ENCODE data around the gene TBX18. TPM values are rescaled to one million over a fixed set of nuclear protein-coding genes. Genes with fewer than 3 reads are reported as not detected.

Gene TBX18
- total and polyA plus RNA-seq, 2 of the 4 experiments (the other 2 are of a cell fraction): 0.86 to 1.3 TPM

GRCh38 chr6:84691978-84692623, 72.3 kb downstream of the TBX18 start:
- Histone ChIP-seq H3K4me2 (ENCODE audit: low read depth, low read length) (no peak overlapping the region), H3K4ac (ENCODE audit: low read depth, low read length) (no peak overlapping the region), H4K8ac (ENCODE audit: low read depth in 2 of 2, low read length in 2 of 2) (no peak overlapping the region), H2AK9ac (replicated peaks; ENCODE audit: low read depth, low read length, poor library complexity) (no peak overlapping the region), H3K79me1 (ENCODE audit: low read depth in 1 of 2, low read length in 2 of 2) (no peaks in the 10 kb centered on the region), H4K20me1 (ENCODE audit: insufficient read depth, low read length) (no peaks in the 10 kb centered on the region), H3K27ac (ENCODE audit: insufficient read depth, low read length) (no peak overlapping the region), H3K4me3 (ENCODE audit: insufficient read depth, low read depth, low read length) (no peak overlapping the region), H3K14ac (replicated peaks; ENCODE audit: low read depth, low read length) (no peak overlapping the region), H3K27me3 (ENCODE audit: control insufficient read depth, insufficient read depth, low read length) (peaks cover 5% of the 10 kb centered on the region; the same call in 1 of the 2 replicates), H4K91ac (ENCODE audit: insufficient read depth, low read depth, low read length) (no peak overlapping the region), H3K9me1 (ENCODE audit: insufficient read depth, low read length) (no peaks in the 10 kb centered on the region), H3K9me3 (ENCODE audit: control insufficient read depth, insufficient read depth, low read length) (no peaks in the 10 kb centered on the region), H4K5ac (ENCODE audit: low read depth, low read length) (no peak overlapping the region), H3K4me1 (ENCODE audit: control insufficient read depth, insufficient read depth, low read length) (no peaks in the 10 kb centered on the region), H3K18ac (ENCODE audit: low read depth, low read length) (no peak overlapping the region), H2BK20ac (ENCODE audit: low read depth, low read length) (no peak overlapping the region), H3K56ac (ENCODE audit: extremely low read depth, insufficient read depth, low read length) (no peak overlapping the region), H3K9ac (ENCODE audit: low read depth, low read length) (no peak overlapping the region), H2AK5ac (ENCODE audit: low read depth, low read length) (no peak overlapping the region), H2BK5ac (ENCODE audit: low read depth, low read length, poor library complexity, severe bottlenecking) (no peak overlapping the region), H2BK120ac (ENCODE audit: low read depth, low read length) (no peak overlapping the region), H2AFZ (replicated peaks; ENCODE audit: low read length, poor library complexity) (no peak overlapping the region), H2BK15ac (ENCODE audit: low read depth, low read length) (no peak overlapping the region), H3K36me3 (ENCODE audit: control insufficient read depth, insufficient read depth, low read length) (no peaks in the 10 kb centered on the region), H3K23ac (ENCODE audit: low read depth, low read length) (no peak overlapping the region)
- WGBS, 2 experiments (ENCODE audit: extremely low coverage in 2 of 2, insufficient read length in 1 of 2): 67% methylated on average over 1 of the region's 2 CpGs; no CpG with 5 or more reads in 1 of the 2 experiments
- in situ Hi-C loops (cut with MboI; ENCODE audit: low sequenced_read_pairs): no loop called here
- ChIA-PET POLR2A (ENCODE audit: unreplicated experiment) (no interaction called here), CTCF (no interaction called here)
- no TSS peak for BruUV-seq (replicated peaks)
- dilution Hi-C loops (cut with HindIII; ENCODE audit: low sequenced_read_pairs, unreplicated experiment): no loop called here
- ATAC-seq (ENCODE audit: low read depth): no peak
- intact Hi-C loops (cut with micrococcal nuclease): loop anchor here (5.0 kb wide), 1 partner anchor 125 kb away; no protein-coding TSS in a partner anchor
- DNase-seq: no peak
- no peak for TF ChIP-seq RFX5 (IDR thresholded peaks at IDR 0.05; ENCODE audit: low read depth, low read length)
- TF ChIP-seq RCOR1 (IDR thresholded peaks at IDR 0.05; ENCODE audit: insufficient replicate concordance, low read length): no peak
- no peak for TF ChIP-seq CHD1 (IDR thresholded peaks at IDR 0.05; ENCODE audit: low read depth, low read length)
- no peak for TF ChIP-seq BHLHE40 (IDR thresholded peaks at IDR 0.05; ENCODE audit: low read depth, low read length)
- TF ChIP-seq, protein P1, sequence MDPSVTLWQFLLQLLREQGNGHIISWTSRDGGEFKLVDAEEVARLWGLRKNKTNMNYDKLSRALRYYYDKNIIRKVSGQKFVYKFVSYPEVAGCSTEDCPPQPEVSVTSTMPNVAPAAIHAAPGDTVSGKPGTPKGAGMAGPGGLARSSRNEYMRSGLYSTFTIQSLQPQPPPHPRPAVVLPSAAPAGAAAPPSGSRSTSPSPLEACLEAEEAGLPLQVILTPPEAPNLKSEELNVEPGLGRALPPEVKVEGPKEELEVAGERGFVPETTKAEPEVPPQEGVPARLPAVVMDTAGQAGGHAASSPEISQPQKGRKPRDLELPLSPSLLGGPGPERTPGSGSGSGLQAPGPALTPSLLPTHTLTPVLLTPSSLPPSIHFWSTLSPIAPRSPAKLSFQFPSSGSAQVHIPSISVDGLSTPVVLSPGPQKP (IDR thresholded peaks at IDR 0.05; ENCODE audit: borderline replicate concordance, low read depth, low read length): no peak
- TF ChIP-seq MAZ (IDR thresholded peaks at IDR 0.05; ENCODE audit: borderline replicate concordance, low read depth, low read length): no peak
